Measurements from ENCODE around the gene TMEM200B.
"Not testable (repeated sequence)": the region's sequence is repeated elsewhere in the genome, so short reads cannot be mapped to it uniquely, and the experiment has no call there.

The TMEM200B gene

DNA sequence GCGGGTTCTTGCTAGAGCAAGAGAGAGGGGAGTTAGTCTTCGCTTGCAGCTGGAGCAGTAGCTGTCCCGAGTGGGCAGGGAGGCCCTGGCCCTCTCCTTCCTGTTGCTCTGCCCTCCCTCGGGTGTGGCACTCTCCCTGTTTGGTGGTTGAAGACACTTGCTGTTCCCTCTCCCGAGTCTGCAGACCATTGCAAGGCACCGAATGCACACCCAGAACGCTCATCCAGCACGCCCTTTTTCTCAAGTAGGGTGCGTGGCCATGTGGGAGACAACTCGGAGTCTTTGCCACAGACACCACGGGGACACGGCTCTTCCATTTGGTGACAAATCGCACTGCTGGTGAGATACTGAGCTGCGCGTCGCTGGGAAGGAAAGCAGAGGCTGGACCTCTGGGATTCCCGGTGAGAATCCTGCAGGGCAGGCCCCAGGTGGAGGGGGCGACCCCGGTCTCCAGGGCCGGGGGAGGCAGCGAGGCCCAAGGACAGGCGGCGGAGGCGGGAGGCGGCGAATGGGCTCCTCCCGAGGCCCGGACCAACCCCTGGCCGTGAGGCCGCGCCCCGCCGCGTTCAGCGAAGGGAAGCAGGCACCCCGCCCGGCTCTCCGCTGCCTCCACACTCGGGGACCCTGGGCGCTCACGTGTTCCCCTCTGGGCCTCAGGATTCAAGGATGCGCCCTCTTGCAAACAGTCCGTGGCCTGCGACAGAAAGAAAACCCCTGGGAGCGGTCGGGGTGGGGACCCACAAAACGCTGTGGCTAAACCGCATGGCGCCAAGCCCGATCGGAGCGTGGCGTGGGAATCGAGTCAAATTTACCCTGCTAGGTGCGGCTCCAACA is 10.4 kb upstream of the TMEM200B start:
- no peak for DNase-seq

DNA sequence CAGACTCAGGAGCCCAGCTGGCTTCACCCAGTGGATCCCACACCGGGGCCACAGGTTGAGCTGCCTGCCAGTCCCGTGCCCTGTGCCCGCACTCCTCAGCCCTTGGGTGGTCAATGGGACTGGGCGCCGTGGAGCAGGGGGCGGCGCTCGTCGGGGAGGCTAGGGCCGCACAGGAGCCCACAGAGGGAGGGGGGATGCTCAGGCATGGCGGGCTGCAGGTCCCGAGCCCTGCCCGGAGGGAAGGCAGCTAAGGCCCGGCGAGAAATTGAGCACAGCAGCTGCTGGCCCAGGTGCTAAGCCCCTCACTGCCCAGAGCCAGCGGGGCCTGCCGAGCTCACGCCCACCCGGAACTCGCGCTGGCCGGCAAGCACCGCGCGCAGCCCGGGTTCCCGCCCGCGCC is 7.4 kb upstream of the TMEM200B start:
- not testable (repeated sequence) for DNase-seq

DNA sequence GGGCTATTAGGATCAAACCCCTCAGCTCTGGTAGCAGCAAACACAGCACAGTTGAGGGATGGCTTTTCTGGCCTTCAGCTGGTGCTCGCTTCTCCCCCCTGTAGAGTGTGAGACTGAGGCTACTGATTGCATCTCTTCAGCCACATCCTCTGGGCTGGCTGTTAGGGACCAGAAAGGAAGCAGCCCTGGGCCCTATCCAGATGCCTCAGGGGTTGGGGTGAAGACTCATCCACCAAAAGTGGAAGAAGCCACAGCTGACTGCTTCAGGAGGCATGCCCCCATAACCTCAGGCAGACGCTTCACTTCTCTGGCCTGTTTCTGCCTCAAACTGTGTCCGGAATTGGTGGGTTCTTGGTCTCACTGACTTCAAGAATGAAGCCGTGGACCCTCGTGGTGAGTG is 6.2 kb upstream of the TMEM200B start:
- DNase-seq = no peak

DNA sequence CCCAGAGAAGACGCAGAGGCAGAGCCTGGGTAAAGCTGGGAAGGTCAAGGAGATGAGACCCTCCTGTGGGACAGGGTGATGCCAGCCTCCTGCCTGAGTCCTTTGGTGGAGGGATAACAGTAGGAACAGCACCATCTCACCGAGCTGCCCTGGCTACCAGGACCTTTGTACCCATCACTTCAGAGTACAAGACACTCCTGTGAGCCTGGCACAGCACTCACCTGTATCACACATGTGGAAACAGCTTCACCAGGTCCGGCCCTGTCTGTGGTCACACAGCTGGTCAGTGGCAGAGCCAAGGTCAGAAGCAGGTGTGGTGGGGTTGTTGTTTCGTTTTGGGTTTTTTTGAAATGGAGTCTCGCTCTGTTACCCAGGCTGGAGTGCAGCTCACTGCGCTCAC is 5.0 kb upstream of the TMEM200B start:
- no peak for DNase-seq

DNA sequence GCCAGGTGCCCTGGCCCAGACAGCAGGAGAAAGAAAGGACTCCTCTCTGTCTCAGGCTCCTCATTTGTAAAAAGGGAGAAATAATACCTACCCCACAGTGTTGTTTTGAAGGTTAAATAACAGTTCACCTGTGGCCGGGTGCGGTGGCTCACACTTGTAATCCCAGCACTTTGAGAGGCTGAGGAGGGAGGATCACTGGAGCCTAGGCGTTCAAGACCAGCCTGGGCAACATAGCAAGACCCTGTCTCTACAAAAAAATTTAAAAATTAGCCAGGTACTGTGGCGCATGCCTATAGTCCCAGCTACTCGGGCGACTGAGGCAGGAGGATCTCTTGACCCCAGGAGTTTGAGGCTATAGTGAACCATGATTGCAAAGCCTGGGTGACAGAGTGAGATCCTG is 2.5 kb upstream of the TMEM200B start:
- no peak for DNase-seq

DNA sequence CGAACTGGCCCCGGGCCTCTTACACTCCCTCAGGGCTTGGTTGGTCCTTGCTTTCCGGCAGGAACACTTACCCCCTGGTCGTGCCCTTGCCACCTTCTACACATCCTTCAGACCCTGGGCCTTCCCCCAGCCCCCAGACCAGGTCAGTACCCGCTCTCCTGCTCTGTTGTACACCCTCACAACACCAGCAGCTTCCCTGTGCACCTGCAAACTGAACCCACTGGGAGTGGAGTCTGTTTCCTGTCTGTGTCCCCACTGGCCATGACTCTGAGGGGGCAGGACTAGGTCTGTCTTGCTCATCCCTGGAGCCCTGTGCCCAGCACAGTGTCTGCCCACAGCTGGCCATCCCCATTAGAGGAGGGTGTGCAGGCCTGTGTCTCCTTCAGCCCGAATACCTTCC is 2.1 kb upstream of the TMEM200B start:
- no peak for DNase-seq

DNA sequence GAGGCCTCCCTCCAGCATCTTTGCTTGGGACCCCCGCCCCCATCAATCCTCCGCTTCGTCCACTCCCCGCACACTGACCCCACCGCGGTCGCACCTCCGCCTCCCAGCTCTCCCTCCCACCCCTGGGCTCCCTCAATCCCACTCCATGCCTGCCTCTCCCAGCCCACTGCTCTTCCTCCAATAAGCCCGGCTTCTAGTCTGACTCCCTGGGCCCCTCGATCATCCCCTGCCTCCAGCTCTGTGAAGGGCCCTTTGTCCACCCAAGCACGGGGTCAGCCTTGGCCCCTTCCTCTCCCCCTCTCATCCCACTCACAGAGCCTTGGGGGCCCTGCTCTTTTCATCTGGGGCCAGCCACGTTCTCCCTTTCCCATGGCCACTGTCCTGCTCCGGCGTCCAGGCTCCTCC is 1.5 kb upstream of the TMEM200B start:
- no peak for DNase-seq

DNA sequence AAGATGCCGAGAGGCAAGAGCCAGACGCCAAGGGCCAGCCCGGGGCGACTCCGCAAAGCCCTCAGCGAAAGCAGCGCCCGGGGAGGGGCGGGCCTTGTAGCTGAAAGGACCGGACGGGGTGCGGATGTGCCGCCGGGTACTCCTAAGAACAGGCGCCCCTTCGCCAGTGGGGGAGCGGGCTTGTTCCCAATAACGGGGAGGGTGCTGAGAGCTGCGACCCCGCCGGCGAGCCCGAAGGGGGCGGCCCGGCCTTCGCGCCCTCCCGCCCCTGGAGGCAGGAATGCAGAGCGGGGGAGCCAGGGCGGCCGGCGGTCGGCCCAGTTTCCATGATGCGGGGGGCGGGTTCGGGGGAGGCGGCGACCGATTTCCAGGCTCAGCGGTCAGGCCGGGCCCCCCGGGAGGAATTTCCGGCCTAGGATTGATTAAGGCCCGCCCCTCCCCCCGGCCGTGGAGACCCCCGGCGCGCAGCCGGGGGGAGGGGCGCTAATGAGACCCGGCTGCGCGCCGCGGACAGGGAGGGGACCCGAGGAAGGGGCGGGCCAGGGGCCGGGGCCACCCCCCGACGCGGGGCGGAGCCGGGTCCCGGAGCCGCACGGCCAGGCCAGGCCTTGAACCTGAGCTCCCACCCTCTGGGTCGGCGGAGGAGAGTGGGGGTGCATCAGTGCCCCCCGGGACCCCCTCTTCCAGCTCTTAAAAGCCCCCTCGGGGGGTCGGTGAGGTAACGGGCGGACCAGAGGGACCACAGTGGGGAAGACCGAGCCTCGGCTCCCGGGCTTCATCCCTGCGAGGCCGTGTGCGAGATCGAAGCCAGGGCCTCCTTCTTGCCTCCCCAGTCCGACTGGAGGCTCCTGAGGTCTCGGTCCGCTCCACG is 898 bp upstream of the TMEM200B start:
- DNase-seq = no peak

DNA sequence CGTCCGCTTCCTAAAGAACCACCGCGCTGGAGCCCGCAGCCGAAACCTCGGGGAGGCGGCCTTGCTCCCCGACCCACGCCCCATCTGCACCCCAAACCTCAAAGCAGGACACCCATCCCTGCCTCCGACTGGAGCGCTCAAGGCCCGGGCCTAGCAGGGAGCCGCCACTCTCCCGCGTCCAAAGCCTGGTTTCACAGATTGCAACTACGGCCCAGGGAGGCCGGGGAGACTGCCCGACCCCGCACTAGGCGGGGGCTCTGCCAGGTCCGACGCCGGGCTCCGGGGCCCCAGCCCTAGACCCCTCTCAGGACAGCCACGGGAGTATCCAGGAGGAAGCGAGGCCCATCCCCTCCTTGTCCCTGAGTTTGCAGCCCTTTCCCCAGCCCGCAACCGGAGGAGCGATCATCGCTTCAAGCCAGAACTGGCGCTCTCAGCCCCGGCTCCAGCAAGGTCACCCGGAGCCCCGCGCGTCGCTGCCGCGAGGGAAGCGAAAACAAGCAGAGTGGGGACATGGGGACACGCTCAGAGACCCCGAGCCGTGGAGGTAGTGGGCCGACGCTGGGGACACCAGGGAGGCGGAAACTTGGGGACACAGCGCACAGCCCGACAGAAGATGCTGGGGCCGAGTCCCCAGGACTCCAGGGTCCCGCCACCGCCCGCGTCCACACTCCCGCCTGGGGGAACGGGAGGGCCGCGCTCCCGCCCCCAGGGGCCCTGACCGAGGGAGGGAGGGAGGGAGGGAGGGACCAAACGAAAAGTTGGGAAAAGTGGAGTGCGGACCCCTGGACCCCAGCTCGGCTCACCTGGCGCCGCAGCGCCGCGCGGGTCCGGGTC is 433 bp downstream of the TMEM200B start:
- no peak for DNase-seq

DNA sequence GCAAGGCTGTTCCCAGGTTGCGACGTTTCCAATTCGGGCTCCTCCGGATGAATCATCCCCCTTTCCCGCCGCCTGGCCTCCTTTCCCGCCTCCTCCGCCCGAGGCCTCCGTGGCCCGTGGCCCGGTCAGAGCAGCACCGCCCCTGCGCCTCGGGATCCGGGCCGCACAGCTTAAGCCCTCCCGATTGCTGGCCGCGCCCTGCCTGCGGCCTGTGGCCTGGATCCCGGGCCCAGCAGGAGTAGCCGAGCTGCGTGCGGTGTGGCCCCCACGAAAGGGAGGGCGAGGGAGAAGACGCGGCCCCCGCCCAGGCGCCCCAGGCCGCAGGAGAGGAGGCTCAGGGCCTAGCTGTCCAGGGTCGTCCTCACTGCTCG is 1.0 kb downstream of the TMEM200B start:
- DNase-seq = no peak

DNA sequence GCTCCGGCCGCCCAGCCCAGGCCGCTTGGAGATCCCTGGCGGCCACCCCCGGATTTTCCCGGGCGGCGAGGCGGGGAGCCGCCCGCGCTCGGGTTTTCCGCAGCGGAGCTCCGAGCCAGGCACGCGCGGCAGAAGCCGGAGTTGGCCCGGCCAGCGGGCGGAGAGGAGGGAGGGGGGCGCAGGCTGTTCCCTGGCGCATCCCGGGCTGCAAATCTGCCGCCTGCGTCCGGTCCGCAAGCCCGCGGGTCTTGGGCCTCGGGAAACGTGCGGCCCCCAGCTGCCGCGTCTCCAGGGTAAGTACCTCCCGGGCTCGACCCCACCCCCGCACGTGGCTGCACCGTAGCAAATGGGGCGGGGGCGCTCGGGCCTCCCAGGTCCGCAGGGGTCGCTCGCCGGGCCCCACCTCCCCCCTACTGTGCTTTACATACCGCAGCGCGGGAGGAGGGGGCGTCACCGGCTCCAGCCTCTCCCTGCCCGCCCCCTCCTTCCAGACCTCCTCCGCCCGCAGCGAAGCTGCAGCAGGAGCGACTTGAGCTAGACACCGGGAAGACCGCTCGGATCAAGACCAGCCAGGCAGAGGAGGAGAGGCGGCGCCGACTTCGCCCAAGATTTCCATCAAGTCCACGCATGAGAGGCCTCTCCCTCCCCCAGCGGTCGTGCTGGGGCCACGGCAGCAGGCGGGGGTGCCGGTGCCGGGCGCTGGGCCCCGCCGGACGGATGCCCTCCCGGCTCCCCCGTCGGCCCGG is 1.6 kb downstream of the TMEM200B start:
- no peak for DNase-seq

DNA sequence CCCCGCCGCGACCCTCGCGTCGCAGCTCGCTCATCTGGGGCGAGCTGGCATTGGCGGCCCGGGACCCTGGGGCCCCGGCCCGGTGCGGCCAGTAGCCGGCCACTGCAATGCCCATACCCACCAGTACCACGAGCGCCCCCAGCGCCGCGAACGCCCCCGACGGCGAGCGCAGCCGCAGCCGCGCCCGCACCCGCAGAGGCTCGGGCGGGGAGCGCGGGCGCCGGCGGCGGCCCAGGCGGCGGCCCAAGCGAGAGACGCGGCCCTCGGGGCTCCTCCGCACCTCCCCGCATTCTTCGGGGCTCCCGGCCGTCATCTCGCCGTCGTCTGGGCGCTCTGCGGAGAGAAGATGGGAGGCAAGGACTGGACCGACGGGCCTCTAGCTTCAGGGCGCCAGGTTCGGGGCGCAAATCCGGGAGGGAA is 2.2 kb downstream of the TMEM200B start:
- no peak for DNase-seq

DNA sequence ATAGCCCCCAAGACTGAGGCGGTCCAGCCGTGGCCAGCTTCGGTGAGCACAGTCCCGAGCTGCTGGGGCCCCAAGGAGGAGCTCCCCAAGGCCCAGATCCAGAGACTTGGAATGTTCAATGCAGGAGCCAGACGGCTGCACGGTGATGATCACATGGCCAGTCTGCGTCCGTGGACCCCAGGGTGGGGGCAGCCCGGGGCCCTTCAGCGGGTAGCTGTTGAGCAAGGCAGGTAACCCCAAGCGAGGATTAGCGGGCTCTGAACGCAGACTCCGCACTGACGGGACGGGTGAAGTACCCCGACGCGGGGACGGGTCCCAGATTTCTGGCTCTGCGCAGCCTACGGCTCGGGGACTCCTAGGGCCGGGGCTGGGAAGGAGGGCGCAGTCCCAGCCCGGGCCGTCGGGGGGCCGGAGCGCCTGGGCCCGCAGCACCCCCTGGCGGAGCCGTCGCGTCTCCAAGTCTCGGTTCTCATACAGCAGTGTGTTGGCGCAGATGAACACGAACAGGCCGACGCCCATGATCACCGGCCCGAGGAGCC is 2.7 kb downstream of the TMEM200B start:
- peak; percentile 39 for DNase-seq

DNA sequence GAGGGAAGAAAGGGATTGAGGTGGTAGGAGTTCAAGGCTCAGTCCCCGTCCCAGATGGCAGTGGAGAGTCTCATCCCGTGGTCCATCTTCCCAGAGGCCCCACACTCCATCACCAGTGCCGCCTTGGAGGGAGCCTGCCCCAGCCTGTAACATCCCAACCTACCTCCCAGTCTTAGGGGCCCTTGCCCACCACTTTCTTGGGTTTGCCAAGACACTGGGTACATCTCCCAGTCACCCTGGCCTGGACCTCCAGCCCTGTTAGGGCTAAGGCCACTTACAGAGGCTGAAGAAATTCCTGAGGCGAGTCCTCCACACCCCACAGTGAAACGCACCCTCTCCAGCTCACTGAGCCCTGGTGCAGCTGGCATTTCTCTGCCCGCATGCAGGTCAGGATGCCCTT is 3.3 kb downstream of the TMEM200B start:
- no peak for DNase-seq

DNA sequence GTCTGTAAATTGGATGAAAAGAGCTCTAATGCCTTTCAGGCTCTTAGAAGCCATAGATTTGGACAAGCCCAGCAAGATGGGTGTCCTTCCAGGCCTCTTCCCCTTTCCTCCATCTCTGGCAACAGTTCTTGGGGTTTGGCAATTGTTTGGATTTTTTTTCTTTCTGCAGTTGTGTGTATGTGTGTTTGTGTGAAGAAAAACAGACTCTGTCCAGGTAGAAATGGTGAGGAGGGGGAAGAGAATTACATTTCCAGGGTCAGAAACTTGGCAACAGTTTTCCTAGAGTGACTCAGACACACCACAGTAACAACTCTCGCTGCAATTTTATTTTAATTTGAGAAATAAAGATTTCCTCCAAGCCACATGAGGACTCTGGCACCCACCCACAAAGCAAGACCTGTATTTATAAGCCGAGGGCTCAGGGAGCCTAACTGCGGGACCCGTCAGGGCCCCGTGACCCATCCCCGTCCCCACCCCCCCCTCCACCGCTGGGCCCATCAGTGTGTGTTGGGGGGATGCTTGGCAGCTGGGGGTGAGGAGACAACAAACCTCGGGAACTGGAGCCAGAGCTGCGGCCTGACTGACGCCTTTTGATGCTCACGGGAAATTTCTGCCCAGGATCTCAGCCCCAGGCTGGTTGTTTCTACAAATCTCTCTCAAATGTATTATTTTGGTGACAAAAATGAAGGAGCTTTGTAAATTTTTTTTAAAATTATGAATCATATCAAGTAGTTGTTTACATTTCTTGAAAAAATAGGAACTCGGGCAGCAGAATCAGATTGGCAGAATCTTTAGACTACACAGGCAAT is 4.4 kb downstream of the TMEM200B start:
- no peak for DNase-seq

DNA sequence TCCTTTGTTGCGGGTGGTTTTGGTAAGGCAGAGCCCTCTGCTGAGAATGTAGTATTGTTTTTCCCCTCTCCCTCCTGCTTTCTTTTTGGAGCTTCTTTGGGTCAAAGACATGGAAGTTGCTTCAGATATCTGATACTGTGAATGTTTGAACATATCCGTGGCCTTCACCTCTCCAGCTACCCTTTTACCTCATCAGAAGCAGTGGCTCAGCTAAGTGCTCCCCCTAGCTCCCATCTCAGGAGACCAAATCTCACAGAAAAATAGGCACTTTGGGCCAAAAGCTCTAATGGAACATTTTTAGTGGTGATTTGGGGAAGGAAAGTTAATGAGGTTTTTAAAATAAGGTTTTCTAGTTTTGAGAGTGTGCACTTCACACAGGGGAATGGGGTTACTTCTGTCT is 6.3 kb downstream of the TMEM200B start:
- no peak for DNase-seq

DNA sequence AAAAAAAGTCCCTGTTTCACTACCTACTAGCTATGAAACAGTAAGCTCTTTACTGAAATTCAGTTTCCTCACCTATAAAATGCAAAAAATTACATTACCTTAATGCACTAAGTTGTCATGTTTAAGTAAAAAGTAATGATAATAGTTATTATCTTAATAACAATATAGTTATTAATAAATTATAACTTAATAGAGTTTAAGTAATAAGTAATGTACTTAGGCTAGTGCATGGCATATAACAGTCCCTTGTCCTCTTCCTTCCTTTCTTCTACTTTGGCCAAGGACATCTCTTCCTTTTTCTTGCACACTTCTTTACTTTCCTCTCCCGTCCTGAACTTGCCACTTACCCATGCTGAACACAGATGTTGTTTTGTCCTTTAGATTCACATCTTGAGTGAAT is 9.0 kb downstream of the TMEM200B start:
- no peak for DNase-seq

DNA sequence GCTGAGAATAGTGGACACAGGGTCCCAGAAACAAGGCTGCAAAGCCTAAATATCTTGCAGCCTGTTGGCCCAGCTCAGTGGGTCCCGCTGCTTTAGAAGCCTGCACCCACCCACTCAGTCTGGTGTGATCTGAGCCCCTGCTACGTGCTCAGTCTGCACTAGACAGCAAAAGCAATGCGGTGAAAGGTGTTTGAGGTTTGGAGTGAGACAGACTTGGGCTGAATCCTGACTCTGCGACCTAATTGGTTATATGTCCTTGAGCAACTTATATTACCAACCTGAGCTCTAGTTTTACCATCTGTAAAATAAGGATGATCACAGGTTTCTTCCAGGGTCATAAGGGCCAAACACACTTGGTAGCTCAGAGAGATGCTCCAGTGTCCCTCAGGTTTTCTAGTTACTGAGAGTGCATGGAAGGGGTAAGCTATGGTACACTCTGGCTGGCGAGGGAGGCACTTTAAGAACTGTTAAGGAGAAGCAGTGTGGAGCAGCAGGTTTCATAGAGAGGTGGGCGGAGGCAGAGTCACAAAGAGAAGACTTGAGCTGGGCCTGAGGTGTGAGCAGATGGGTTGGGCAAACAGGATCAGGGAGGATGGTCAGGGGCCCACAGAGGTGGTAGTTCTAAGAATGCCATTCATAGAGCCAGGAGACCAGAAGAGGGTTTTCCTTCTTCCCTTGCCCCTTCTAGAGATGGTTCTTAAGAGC is 10.1 kb downstream of the TMEM200B start:
- DNase-seq = no peak

DNA sequence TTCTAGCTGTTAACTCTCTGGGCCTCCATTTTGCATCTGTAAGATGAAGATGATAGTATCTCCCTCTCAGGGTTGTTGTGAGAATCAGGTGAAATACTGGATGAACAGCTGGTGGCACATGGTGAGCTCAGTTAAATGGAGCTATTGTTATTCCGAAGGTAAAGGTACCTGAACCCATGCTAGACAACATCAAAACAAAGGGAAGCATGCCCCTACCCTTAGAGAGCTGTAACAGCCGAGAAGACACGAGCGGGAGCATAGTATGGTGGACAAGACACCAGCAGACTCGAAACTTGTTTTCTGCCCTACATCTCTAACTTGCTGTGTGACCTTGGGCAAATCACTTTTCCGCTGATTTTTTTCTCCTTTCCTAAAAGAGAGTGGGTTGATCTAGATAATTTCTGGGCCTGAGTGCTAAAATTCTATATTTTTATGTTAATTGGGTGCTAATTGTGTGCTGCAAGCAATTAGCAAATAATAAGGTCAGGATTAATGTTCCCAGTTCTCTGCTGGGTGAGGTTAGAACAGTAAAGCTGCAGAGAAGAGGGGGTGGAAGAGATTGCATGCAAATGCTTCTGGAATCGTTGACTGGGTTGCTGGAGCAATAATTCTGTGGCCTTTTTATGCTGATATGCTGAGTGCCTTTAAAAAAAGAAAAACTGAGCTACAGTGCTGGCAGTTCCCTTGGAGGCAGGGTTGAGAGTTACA is 10.8 kb downstream of the TMEM200B start:
- DNase-seq = no peak

DNA sequence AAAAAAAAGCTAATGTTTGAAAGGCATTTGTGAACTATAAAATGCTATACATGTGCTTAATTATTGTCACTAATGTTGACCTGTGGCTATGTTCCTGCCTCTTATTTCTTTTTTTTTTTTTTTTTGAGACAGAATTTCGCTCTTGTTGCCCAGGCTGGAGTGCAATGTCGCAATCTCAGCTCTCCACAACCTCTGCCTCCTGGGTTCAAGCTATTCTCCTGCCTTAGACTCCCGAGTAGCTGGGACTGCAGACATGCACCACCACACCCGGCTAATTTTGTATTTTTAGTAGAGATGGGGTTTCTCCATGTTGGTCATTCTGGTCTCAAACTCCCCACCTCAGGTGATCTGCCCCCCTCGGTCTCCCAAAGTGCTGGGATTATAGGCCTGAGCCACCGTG is 15.7 kb downstream of the TMEM200B start:
- DNase-seq = not testable (repeated sequence)

Measured in MV-4-11 (cell line).